Measurements from ENCODE around the gene ARHGEF38.

DNA sequence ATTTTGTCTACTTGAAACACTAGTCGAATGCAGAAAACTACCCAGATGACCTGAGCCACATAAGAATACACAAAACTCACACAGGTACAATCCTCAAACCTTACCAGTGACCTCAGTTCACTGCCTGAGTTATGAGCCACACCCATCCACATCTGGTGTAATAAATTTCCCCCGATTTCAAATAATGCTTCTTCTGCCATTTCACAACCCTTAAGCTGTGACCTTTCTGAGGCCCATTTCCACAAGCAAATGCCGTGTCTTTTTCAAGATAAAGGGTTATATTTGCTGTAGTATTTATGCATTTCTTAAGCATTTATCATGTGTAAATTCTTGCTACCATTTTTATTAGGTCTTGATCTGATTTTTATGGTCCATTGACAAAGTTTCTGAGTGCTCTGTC lies 1.8 kb upstream of the ARHGEF38 start:
- no peak for TF ChIP-seq POLR2AphosphoS5 (IDR thresholded peaks at IDR 0.05)
- no peak for TF ChIP-seq POLR2A (IDR thresholded peaks at IDR 0.05)
- TF ChIP-seq, protein P1, sequence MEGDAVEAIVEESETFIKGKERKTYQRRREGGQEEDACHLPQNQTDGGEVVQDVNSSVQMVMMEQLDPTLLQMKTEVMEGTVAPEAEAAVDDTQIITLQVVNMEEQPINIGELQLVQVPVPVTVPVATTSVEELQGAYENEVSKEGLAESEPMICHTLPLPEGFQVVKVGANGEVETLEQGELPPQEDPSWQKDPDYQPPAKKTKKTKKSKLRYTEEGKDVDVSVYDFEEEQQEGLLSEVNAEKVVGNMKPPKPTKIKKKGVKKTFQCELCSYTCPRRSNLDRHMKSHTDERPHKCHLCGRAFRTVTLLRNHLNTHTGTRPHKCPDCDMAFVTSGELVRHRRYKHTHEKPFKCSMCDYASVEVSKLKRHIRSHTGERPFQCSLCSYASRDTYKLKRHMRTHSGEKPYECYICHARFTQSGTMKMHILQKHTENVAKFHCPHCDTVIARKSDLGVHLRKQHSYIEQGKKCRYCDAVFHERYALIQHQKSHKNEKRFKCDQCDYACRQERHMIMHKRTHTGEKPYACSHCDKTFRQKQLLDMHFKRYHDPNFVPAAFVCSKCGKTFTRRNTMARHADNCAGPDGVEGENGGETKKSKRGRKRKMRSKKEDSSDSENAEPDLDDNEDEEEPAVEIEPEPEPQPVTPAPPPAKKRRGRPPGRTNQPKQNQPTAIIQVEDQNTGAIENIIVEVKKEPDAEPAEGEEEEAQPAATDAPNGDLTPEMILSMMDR (IDR thresholded peaks at IDR 0.05): no peak
